AG09319 (cell line): Measurements from ENCODE around the gene SMARCC1.
"Not testable (repeated sequence)": the region's sequence is repeated elsewhere in the genome, so short reads cannot be mapped to it uniquely, and the experiment has no call there.

Experiments used
- DNase-seq: peaks from one replicate; pipeline ENCODE4 v3.0.0-alpha.2; 2010; ENCODE audit warnings: low read depth; ENCODE audit errors: extremely low read depth
- CTCF ChIP-seq: IDR thresholded peaks from 2 replicates; pipeline ENCODE4 v1.5.1; 2011; ENCODE audit warnings: low read depth, mild to moderate bottlenecking, inconsistent platforms, low read length, moderate library complexity

SMARCC1 gene

GRCh38 chr3:47781685-47782445 is at the start of gene SMARCC1:
SMARCC1 (minus strand) TSS chr3:47781893; CDS start chr3:47781797, 96 bp downstream.
- TF ChIP-seq CTCF, result no peak
- DNase-seq, result peak; percentile 93

- not testable (repeated sequence) for DNase-seq
Measured at GRCh38 chr3:47829482-47829881, 47.8 kb upstream of the SMARCC1 start.

- no peak for DNase-seq
Measured at GRCh38 chr3:47825590-47825989, 43.9 kb upstream of the SMARCC1 start.

GRCh38 chr3:47824541-47825473 is 43.1 kb upstream of the SMARCC1 start:
- TF ChIP-seq CTCF, result peak; percentile 45
- peak; percentile 56 for DNase-seq

More at GRCh38 chr3:47825590-47825989, 43.9 kb upstream of the SMARCC1 start:
- TF ChIP-seq CTCF, result no peak

GRCh38 chr3:47817609-47818008 is 35.9 kb upstream of the SMARCC1 start:
- TF ChIP-seq CTCF, result no peak
- no peak for DNase-seq

GRCh38 chr3:47813551-47814177 is 32.0 kb upstream of the SMARCC1 start:
- TF ChIP-seq CTCF, result no peak
- no peak for DNase-seq

- no peak for TF ChIP-seq CTCF
- no peak for DNase-seq
Measured at GRCh38 chr3:47804577-47804976, 22.9 kb upstream of the SMARCC1 start.
